Thoracic aorta (tissue), 2 donors: Measurements from ENCODE around the gene CEACAM20. TPM values are rescaled to one million over a fixed set of nuclear protein-coding genes. Genes with fewer than 3 reads are reported as not detected.
A peak's percentile ranks its signal among the peaks of the same experiment; 100 is the strongest.

Source experiments
- ATAC-seq: fragments of 150-250 bp; one replicate; pipeline ENCODE4 v1.8.0; 2017; ENCODE audit warnings: low read depth; ENCODE audit not compliant: insufficient number of reproducible peaks, low FRiP score
- DNase-seq: peaks from one replicate; pipeline ENCODE4 v3.0.0-alpha.2; 2020; ENCODE audit warnings: low spot score
- H3K27ac ChIP-seq, 2 donors: fragments of 200-600 bp; sonication (generic); 1 replicate in 1 of 2; 2 replicates in 1 of 2; pipeline ENCODE4 v1.5.1; 2016; ENCODE audit warnings: mild to moderate bottlenecking in 2 of 2, moderate library complexity in 2 of 2
- H3K27me3 ChIP-seq: fragments of 200-600 bp; sonication (generic); replicated peaks from 2 replicates; pipeline ENCODE4 v1.6.0; 2016; ENCODE audit warnings: mild to moderate bottlenecking; ENCODE audit not compliant: insufficient read depth
- H3K36me3 ChIP-seq: fragments of 200-600 bp; sonication (generic); one replicate; pipeline ENCODE4 v1.5.1; 2016
- H3K4me1 ChIP-seq, 2 donors: fragments of 200-600 bp; sonication (generic); 1 replicate in 1 of 2; 2 replicates in 1 of 2; pipeline versions ENCODE4 v1.5.1 to v1.6.0; 2016; ENCODE audit warnings: low read depth in 2 of 2, mild to moderate bottlenecking in 1 of 2; ENCODE audit not compliant: control insufficient read depth in 1 of 2
- H3K4me3 ChIP-seq: fragments of 200-600 bp; sonication (generic); 2 replicates; pipeline ENCODE4 v1.5.1; 2016; ENCODE audit warnings: mild to moderate bottlenecking
- H3K9me3 ChIP-seq: fragments of 200-600 bp; sonication (generic); 2 replicates; pipeline ENCODE4 v1.5.1; 2016
- total RNA-seq, 2 donors: library from RNA; depleted of rRNA; stranded (reverse); fragments of >200 nt; gene quantifications; one replicate each; pipeline versions ENCODE4 v1.1.0 to v1.2.3, GENCODE V29; 2016
- TF ChIP-seq, protein P1 (sequence below): fragments of 200-600 bp; sonication (generic); IDR thresholded peaks from one replicate; pipeline ENCODE4 v1.5.1; 2019; ENCODE audit warnings: antibody characterized with exemption

CEACAM20 gene
- total RNA-seq, 2 donors from 2014 or later: not detected

DNA sequence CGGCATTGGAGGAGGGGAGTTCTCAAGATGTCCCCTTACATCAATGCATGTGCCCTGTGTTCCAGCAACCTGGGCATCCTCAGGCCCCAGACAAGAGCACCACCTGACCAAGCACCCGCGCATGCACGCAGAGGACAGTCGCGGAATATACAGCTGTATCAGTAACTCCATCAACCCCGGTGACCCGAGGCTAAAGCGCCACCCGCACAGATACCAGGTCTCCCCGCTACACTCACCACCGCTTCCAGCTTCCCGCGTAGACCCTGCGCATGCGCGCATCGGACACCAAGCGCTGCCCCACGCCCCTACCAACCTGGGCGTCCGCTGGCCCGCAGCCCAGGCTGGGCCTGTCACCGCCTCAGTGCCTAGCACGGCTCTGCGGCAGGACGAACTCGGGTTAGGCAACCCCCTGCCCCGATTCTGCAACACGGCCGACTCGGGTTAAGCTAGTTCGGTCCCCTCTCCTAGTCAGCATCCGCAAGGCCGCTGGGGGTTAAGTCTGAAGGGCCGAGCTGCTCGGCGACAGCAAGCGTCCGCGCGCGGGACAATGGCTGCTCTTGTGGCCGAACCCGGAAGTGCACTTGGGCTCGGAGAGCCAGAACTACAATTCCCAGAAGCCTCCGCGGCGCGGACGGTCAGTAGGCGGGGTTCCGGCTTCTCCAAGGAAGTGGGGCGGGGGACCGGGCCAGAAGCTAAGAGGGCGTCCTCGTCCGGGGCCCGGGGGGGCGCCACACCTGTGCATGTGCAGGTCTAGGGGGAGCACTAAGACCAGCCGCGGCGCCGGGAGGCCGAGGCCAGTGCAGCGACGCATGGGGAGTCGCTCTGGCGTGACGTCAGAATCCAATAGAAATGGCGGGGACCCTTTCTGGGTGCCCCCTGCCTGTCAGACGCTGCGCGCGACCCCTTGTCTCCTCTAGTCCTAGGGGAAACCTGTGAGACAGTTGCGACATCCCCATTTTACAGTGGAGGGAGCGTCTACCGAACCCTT, 29.2 kb downstream of the CEACAM20 start, which contains the start of gene ZNF180:
ZNF180 (minus strand) TSS at position 561 of the 988 bp plus-strand sequence. CDS start 3,188 bp downstream, outside the sequence.
- H3K27me3 ChIP-seq: no peaks in the 10 kb centered on the region
- H3K36me3 ChIP-seq: peaks cover 19% of the 10 kb centered on the region
- peak; percentile 76 for DNase-seq
- TF ChIP-seq, protein P1, sequence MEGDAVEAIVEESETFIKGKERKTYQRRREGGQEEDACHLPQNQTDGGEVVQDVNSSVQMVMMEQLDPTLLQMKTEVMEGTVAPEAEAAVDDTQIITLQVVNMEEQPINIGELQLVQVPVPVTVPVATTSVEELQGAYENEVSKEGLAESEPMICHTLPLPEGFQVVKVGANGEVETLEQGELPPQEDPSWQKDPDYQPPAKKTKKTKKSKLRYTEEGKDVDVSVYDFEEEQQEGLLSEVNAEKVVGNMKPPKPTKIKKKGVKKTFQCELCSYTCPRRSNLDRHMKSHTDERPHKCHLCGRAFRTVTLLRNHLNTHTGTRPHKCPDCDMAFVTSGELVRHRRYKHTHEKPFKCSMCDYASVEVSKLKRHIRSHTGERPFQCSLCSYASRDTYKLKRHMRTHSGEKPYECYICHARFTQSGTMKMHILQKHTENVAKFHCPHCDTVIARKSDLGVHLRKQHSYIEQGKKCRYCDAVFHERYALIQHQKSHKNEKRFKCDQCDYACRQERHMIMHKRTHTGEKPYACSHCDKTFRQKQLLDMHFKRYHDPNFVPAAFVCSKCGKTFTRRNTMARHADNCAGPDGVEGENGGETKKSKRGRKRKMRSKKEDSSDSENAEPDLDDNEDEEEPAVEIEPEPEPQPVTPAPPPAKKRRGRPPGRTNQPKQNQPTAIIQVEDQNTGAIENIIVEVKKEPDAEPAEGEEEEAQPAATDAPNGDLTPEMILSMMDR: peak; percentile 84
- peak within 1 kb of the TSS; percentile 75 to 80 for H3K27ac ChIP-seq
- peaks cover 11 to 17% of the 10 kb centered on the region in 2 donors for H3K4me1 ChIP-seq
- H3K4me3 ChIP-seq: peak within 1 kb of the TSS; percentile 90
- peaks cover 21% of the 10 kb centered on the region for H3K9me3 ChIP-seq
- peak; percentile 91 for ATAC-seq

DNA sequence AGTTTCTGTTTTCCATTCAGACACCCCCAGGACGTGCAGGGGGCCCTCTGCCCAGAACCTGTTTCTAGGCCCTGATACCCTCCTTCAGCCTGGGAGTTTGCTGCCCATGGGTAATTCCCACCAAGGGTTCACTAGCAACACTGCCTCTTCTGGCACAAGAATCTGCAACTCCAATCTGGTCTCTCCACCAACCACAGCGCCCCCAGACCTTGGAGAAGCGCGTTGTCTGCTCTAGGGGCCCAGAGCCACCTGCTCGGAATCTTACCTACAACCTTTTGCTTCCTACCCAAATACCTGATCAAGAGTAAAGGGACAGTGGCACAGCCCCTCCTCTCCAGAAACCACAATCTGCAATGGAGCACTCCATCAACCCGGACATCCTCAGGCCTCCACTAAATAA, 29.9 kb downstream of the CEACAM20 start:
- peaks cover 27% of the 10 kb centered on the region for H3K9me3 ChIP-seq
- TF ChIP-seq, protein P1: no peak
- H3K27ac ChIP-seq: no peak overlapping the region
- H3K36me3 ChIP-seq: peaks cover 26% of the 10 kb centered on the region
- H3K4me3 ChIP-seq: peak overlapping the region; percentile 90
- DNase-seq (no peak), ATAC-seq (no peak)
- H3K27me3 ChIP-seq: no peaks in the 10 kb centered on the region
- peaks cover 11 to 17% of the 10 kb centered on the region in 2 donors for H3K4me1 ChIP-seq

DNA sequence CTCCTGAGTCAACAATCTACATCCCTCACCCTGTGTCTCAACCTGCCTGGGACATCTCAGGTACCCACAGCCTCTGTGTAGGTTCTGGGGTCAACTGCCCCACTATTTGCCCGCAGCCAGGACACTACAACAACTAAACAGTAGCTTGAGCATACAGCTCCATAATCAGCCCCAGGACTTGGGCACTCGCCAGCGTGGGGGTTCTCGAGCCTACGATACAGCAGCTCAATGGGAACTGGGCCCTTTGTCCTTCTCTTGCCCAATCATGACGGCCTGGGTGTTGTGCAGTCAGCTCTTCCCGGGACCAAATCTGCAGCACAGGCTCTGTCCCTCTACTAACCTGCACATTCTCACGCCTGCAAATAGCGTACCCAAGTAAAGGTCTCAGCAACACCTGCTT, 30.5 kb downstream of the CEACAM20 start:
- Histone ChIP-seq H3K4me1 (peaks cover 11 to 17% of the 10 kb centered on the region in 2 donors), H3K36me3 (peaks cover 32% of the 10 kb centered on the region), H3K4me3 (peak overlapping the region; percentile 90), H3K9me3 (peaks cover 33% of the 10 kb centered on the region), H3K27me3 (no peaks in the 10 kb centered on the region), H3K27ac (no peak overlapping the region)
- ATAC-seq (no peak), DNase-seq (no peak)
- TF ChIP-seq, protein P1: no peak

DNA sequence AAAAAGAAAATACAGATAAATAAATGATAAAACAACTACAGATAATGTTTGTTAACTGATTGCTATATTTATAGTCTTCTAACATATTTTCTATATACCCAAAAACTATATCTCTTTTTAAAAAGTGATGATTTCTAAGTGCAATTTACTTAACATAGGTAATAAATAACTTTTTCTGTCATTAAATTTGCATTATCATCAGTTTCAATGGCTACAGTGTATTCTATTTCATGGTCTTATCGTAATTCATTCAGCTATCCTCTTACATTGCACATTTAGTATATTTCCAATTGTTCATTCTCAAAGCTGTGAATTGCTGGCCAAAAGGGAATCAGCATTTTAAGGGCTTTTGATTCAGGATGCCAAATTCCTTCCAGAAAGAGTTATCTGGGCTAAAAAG, 32.8 kb downstream of the CEACAM20 start:
- Histone ChIP-seq H3K4me3 (no peak overlapping the region), H3K36me3 (peaks cover 55% of the 10 kb centered on the region), H3K27ac (no peak overlapping the region), H3K4me1 (peaks cover 11 to 17% of the 10 kb centered on the region in 2 donors), H3K27me3 (no peaks in the 10 kb centered on the region), H3K9me3 (peaks cover 56% of the 10 kb centered on the region)
- ATAC-seq: no peak
- DNase-seq: no peak
- TF ChIP-seq, protein P1: no peak
